HUDEP-2 (cell line): ENCODE results near the gene PACC1.
"Not testable (repeated sequence)": the region's sequence is repeated elsewhere in the genome, so short reads cannot be mapped to it uniquely, and the experiment has no call there.

Experiments
- DNase-seq, 76 experiments: peaks; one replicate each; lab custom pipeline; 2025; ENCODE audit not compliant: unreplicated experiment in 76 of 76; lab: John Stamatoyannopoulos, UW

Gene PACC1

GRCh38 chr1:212397171-212397570 lies 17.5 kb downstream of the PACC1 start:
- no peak for DNase-seq

GRCh38 chr1:212396638-212397037 lies 18.0 kb downstream of the PACC1 start:
- no peak for DNase-seq

- DNase-seq = not testable (repeated sequence)
Observed at GRCh38 chr1:212395678-212396437, 18.8 kb downstream of the PACC1 start.

GRCh38 chr1:212388985-212389716 lies 25.5 kb downstream of the PACC1 start:
- DNase-seq = no peak

- DNase-seq = no peak
Observed at GRCh38 chr1:212386029-212386428, 28.7 kb downstream of the PACC1 start.

GRCh38 chr1:212381397-212382035 lies 33.2 kb downstream of the PACC1 start:
- DNase-seq = no peak

- no peak for DNase-seq
Observed at GRCh38 chr1:212379366-212379765, 35.3 kb downstream of the PACC1 start.

- no peak for DNase-seq
Observed at GRCh38 chr1:212377644-212378043, 37.0 kb downstream of the PACC1 start.

GRCh38 chr1:212375986-212376385 lies 38.7 kb downstream of the PACC1 start:
- no peak for DNase-seq

GRCh38 chr1:212368073-212368484 lies 46.6 kb downstream of the PACC1 start:
- peak in 57 of 76 experiments; percentile 3 to 78 (median 51) for DNase-seq

GRCh38 chr1:212367474-212368072 lies 47.1 kb downstream of the PACC1 start:
- DNase-seq = peak in 1 of 76 experiments; percentile 11

- DNase-seq = no peak
Observed at GRCh38 chr1:212366901-212367300, 47.8 kb downstream of the PACC1 start.

- no peak for DNase-seq
Observed at GRCh38 chr1:212364985-212365384, 49.7 kb downstream of the PACC1 start.

- no peak for DNase-seq
Observed at GRCh38 chr1:212359794-212360479, 54.7 kb downstream of the PACC1 start.

- DNase-seq = no peak
Observed at GRCh38 chr1:212355230-212355969, 59.3 kb downstream of the PACC1 start.

GRCh38 chr1:212354464-212354863 lies 60.2 kb downstream of the PACC1 start:
- no peak for DNase-seq

- peak in 2 of 76 experiments; percentile 10 to 15 for DNase-seq
Observed at GRCh38 chr1:212353181-212353580, 61.5 kb downstream of the PACC1 start.

GRCh38 chr1:212351588-212352362 lies 62.9 kb downstream of the PACC1 start:
- peak in 55 of 76 experiments; percentile 1 to 63 (median 24) for DNase-seq

GRCh38 chr1:212346601-212347000 lies 68.1 kb downstream of the PACC1 start:
- DNase-seq = no peak
